Subcutaneous adipose tissue (tissue), 4 donors: ENCODE data around the gene GABRA5. TPM values are rescaled to one million over a fixed set of nuclear protein-coding genes. Genes with fewer than 3 reads are reported as not detected.

Source experiments
- CTCF ChIP-seq: fragments of 450-650 bp; IDR thresholded peaks from one replicate; pipeline ENCODE4 v1.5.1; 2016; ENCODE audit warnings: low read depth, mild to moderate bottlenecking, control low read depth, antibody characterized with exemption, moderate library complexity
- total RNA-seq, 4 donors: library from RNA; depleted of rRNA; stranded (reverse); fragments of >200 nt; gene quantifications; one replicate each; pipeline ENCODE4 v1.1.0, GENCODE V29; 2016

Gene GABRA5
- total RNA-seq, 4 donors from 2014 or later = not detected

- no peak for TF ChIP-seq CTCF
Measured at GRCh38 chr15:26934848-26935247, 68.0 kb downstream of the GABRA5 start.

- no peak for TF ChIP-seq CTCF
Measured at GRCh38 chr15:26935322-26935721, 68.5 kb downstream of the GABRA5 start.

GRCh38 chr15:26936502-26936901 is 69.6 kb downstream of the GABRA5 start:
- TF ChIP-seq CTCF = no peak

- TF ChIP-seq CTCF = no peak
Measured at GRCh38 chr15:26937134-26937533, 70.3 kb downstream of the GABRA5 start.

GRCh38 chr15:26939398-26939797 is 72.5 kb downstream of the GABRA5 start:
- no peak for TF ChIP-seq CTCF

- no peak for TF ChIP-seq CTCF
Measured at GRCh38 chr15:26941489-26941888, 74.6 kb downstream of the GABRA5 start.

- no peak for TF ChIP-seq CTCF
Measured at GRCh38 chr15:26943866-26944265, 77.0 kb downstream of the GABRA5 start.
